Natural killer cell (primary cell): ENCODE measurements around the gene WTAP. TPM values are rescaled to one million over a fixed set of nuclear protein-coding genes. Genes with fewer than 3 reads are reported as not detected.
A peak's percentile ranks its signal among the peaks of the same experiment; 100 is the strongest.

Source experiments
- ATAC-seq, 3 donors: fragments of 150-1000 bp in 2 of 3; fragments of 200-7000 bp in 1 of 3; cut with Tn5 transposase; 1 replicate in 1 of 3; 2 replicates in 2 of 3; pipeline ENCODE4 v1.10.0; 2021; ENCODE audit warnings: mild to moderate bottlenecking in 2 of 3, moderate library complexity in 2 of 3
- DNase-seq, 2 donors: peaks; one replicate each; pipeline versions ENCODE4 v3.0.0 to v3.0.0-alpha.2; 2013 to 2021; ENCODE audit warnings: mixed read lengths in 1 of 2
- H3K27ac ChIP-seq: one replicate; pipeline ENCODE4 v1.5.1; 2013; ENCODE audit warnings: mild to moderate bottlenecking, low read length
- H3K27me3 ChIP-seq: one replicate; pipeline ENCODE4 v1.6.1; 2013; ENCODE audit warnings: low read length; ENCODE audit not compliant: control insufficient read depth, insufficient read depth
- H3K36me3 ChIP-seq: one replicate; pipeline ENCODE4 v1.6.1; 2013; ENCODE audit warnings: low read length; ENCODE audit not compliant: control insufficient read depth, insufficient read depth
- H3K4me1 ChIP-seq: one replicate; pipeline ENCODE4 v1.6.1; 2013; ENCODE audit warnings: low read length; ENCODE audit not compliant: control insufficient read depth, insufficient read depth
- H3K4me3 ChIP-seq: one replicate; pipeline ENCODE4 v1.5.1; 2013; ENCODE audit warnings: low read length
- H3K9me3 ChIP-seq: one replicate; pipeline ENCODE4 v1.6.1; 2013; ENCODE audit warnings: low read length; ENCODE audit not compliant: control insufficient read depth, insufficient read depth
- H3K27ac Mint-ChIP-seq, 2 donors: one replicate each; pipeline ENCODE4 v1.8.0; 2022; ENCODE audit warnings: mild to moderate bottlenecking in 2 of 2, mixed read lengths in 2 of 2, moderate library complexity in 1 of 2
- H3K27me3 Mint-ChIP-seq, 2 donors: one replicate each; pipeline ENCODE4 v1.8.0; 2022; ENCODE audit warnings: low read depth in 2 of 2, mixed read lengths in 2 of 2
- H3K36me3 Mint-ChIP-seq: one replicate; pipeline ENCODE4 v1.8.0; 2022; ENCODE audit warnings: mixed read lengths
- H3K4me1 Mint-ChIP-seq, 2 donors: one replicate each; pipeline ENCODE4 v1.8.0; 2022; ENCODE audit warnings: mixed read lengths in 2 of 2
- H3K4me3 Mint-ChIP-seq: one replicate; pipeline ENCODE4 v1.8.0; 2022; ENCODE audit warnings: mild to moderate bottlenecking, moderate library complexity, mixed read lengths
- H3K9me3 Mint-ChIP-seq, 2 donors: one replicate each; pipeline ENCODE4 v1.8.0; 2022; ENCODE audit warnings: mixed read lengths in 2 of 2
- WGBS: methylation state at CpG from one replicate; pipeline ENCODE4 v1.1.7; 2013; ENCODE audit warnings: missing lambda C conversion rate; ENCODE audit not compliant: insufficient coverage; 5-methylcytosine and 5-hydroxymethylcytosine counted together
- intact Hi-C: fragments of 100-400 bp; cut with micrococcal nuclease; formaldehyde crosslinking; loops from one replicate; pipeline ENCODE4 v1.14.2; 2022
- total RNA-seq, 4 donors: library from RNA; stranded (reverse); fragments of 120-200 nt in 1 of 4; gene quantifications; one replicate each; pipeline versions ENCODE4 v1.2.3 to v1.2.4, GENCODE V29; 2013 to 2022
- TF ChIP-seq, protein P1 (sequence below): fragments of 200-600 bp; IDR thresholded peaks from one replicate; pipeline ENCODE4 v1.8.0; 2022; ENCODE audit warnings: antibody characterized with exemption

The WTAP gene
- total RNA-seq, 3 donors from 2014 or later (not counting 1 experiment from before 2014, with no cell fraction given): 141 to 167 (median 164) TPM

DNA sequence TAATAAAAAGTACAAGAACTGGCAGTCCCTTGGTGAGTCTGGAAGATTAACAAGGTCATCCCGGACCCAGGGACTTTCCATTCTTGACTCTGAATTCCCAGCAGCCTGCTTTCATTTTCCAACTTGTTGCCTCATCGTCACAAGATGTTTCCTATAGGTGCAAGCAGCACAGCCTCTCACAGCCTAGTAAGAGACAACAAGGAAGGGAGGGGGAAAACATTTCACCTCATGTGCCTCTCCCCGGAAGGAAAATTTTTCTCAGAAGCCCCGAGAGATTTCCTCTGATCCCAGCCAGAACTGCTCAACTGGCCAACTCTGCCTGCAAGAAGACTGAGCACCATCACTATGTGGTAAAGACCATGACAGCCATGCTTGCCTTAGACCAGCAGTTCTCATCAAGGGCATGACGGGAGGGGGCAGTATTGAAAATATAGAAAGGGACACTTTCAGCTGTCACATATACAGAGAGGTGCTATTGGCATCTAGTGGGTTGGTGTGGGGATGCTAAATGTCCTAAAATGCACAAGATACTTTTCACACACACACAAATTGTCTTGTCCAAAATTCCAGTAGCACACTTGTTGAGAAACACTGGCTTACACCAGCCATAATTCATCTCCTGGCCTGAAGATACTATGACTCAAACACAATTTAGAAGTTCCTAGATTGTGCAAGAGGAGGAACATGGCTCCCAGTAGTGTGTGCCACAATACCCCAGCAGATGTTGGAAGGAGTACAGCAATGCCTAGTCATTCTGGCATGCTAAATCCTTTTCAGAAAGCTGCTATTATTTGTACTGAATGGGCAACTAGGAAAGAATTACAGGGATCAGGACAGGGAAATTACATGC lies 10.8 kb upstream of the WTAP start:
- Histone ChIP-seq H3K36me3 (no peaks in the 10 kb centered on the region), H3K4me3 (no peak overlapping the region), H3K27me3 (no peaks in the 10 kb centered on the region), H3K9me3 (peaks cover 11% of the 10 kb centered on the region), H3K4me1 (peaks cover 2% of the 10 kb centered on the region), H3K27ac (no peak overlapping the region)
- H3K9me3 Mint-ChIP-seq: no peaks in the 10 kb centered on the region
- no peaks in the 10 kb centered on the region for H3K36me3 Mint-ChIP-seq
- no peak overlapping the region for H3K27ac Mint-ChIP-seq
- DNase-seq (no peak), ATAC-seq (peak in 1 of 3 donors; percentile 39)
- WGBS: 83% methylated on average over 4 of the region's 5 CpGs
- TF ChIP-seq, protein P1, sequence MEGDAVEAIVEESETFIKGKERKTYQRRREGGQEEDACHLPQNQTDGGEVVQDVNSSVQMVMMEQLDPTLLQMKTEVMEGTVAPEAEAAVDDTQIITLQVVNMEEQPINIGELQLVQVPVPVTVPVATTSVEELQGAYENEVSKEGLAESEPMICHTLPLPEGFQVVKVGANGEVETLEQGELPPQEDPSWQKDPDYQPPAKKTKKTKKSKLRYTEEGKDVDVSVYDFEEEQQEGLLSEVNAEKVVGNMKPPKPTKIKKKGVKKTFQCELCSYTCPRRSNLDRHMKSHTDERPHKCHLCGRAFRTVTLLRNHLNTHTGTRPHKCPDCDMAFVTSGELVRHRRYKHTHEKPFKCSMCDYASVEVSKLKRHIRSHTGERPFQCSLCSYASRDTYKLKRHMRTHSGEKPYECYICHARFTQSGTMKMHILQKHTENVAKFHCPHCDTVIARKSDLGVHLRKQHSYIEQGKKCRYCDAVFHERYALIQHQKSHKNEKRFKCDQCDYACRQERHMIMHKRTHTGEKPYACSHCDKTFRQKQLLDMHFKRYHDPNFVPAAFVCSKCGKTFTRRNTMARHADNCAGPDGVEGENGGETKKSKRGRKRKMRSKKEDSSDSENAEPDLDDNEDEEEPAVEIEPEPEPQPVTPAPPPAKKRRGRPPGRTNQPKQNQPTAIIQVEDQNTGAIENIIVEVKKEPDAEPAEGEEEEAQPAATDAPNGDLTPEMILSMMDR: no peak
- peaks cover 5 to 8% of the 10 kb centered on the region in 2 donors for H3K4me1 Mint-ChIP-seq
- intact Hi-C loops: no loop called here
- H3K4me3 Mint-ChIP-seq: no peak overlapping the region
- H3K27me3 Mint-ChIP-seq: no peaks in the 10 kb centered on the region

DNA sequence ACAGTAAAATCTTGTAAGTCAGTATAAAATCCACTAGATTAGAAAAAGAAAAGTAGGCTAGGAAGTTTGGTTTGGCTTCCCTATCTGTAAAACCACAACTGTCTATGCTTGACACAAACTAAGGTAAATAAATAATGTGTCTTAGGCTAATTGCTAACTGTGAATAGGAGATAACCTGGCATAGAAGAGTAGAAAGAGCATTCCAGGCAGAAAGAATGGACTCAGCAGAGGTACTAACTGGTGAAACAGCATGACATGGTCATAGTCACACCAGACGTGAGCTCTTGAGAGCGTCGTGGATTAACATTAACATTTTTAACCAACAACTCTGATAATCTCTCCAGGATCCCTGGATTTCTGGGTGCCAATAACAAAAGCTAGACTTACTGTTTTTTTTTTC lies 8.7 kb upstream of the WTAP start:
- no peak overlapping the region for H3K27ac Mint-ChIP-seq
- Histone ChIP-seq H3K4me3 (no peak overlapping the region), H3K36me3 (no peaks in the 10 kb centered on the region), H3K9me3 (no peaks in the 10 kb centered on the region), H3K27ac (no peak overlapping the region), H3K4me1 (peaks cover 2% of the 10 kb centered on the region), H3K27me3 (no peaks in the 10 kb centered on the region)
- H3K4me1 Mint-ChIP-seq: peaks cover 5 to 8% of the 10 kb centered on the region in 2 donors
- ATAC-seq: no peak
- H3K9me3 Mint-ChIP-seq: peaks cover 0 to 3% of the 10 kb centered on the region in 2 donors
- H3K4me3 Mint-ChIP-seq: no peak overlapping the region
- 73% methylated on average over 3 of the region's 3 CpGs for WGBS
- H3K36me3 Mint-ChIP-seq: no peaks in the 10 kb centered on the region
- no peaks in the 10 kb centered on the region for H3K27me3 Mint-ChIP-seq
- DNase-seq: no peak
- intact Hi-C loops: no loop called here
- TF ChIP-seq, protein P1: no peak

DNA sequence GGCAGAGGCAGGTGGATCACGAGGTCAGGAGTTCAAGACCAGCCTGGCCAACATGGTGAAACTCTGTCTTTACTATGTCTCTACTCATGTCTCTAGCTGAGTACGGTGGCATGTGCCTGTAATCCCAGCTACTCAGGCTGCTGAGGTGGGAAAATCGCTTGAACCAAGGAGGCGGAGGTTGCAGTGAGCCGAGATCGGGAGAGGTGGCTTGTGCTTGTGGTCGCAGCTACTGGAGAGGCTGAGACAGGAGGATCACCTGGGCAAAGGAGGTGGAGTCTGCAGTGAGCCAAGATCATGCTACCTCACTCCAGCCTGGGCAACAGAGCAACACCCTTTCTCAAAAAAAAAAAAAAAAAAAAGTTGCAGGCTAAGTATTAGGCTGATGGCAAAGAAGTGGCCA lies 8.0 kb upstream of the WTAP start:
- H3K4me3 Mint-ChIP-seq: no peak overlapping the region
- no peaks in the 10 kb centered on the region for H3K27me3 ChIP-seq
- no peaks in the 10 kb centered on the region for H3K27me3 Mint-ChIP-seq
- H3K9me3 ChIP-seq: no peaks in the 10 kb centered on the region
- peaks cover 2% of the 10 kb centered on the region for H3K4me1 ChIP-seq
- H3K4me3 ChIP-seq: no peak overlapping the region
- H3K27ac Mint-ChIP-seq: no peak overlapping the region
- no peaks in the 10 kb centered on the region for H3K36me3 ChIP-seq
- H3K4me1 Mint-ChIP-seq: peaks cover 5 to 8% of the 10 kb centered on the region in 2 donors
- H3K9me3 Mint-ChIP-seq: peaks cover 0 to 3% of the 10 kb centered on the region in 2 donors
- 98% methylated on average over 7 of the region's 7 CpGs for WGBS
- intact Hi-C loops: no loop called here
- H3K27ac ChIP-seq: no peak overlapping the region
- TF ChIP-seq, protein P1: no peak
- H3K36me3 Mint-ChIP-seq: no peaks in the 10 kb centered on the region
- no peak for ATAC-seq
- no peak for DNase-seq
